Esophagus muscularis mucosa (tissue), 4 donors: ENCODE measurements around the gene PSORS1C1.

Experiments
- CTCF ChIP-seq, 3 experiments: fragments of 200-600 bp in 2 of 3; fragments of 450-650 bp in 1 of 3; sonication (generic) in 2 of 3; IDR thresholded peaks; one replicate each; pipeline ENCODE4 v1.5.1; 2017 to 2019; ENCODE audit warnings: antibody characterized with exemption in 3 of 3, mild to moderate bottlenecking in 2 of 3, moderate library complexity in 1 of 3
- EP300 ChIP-seq: sonication (generic); formaldehyde crosslinking; IDR thresholded peaks from one replicate; pipeline ENCODE4 v1.6.1; 2017; ENCODE audit warnings: antibody characterized with exemption
- POLR2A ChIP-seq: fragments of 450-650 bp; IDR thresholded peaks from one replicate; pipeline ENCODE4 v1.6.1; 2017; ENCODE audit warnings: antibody characterized with exemption, moderate library complexity, mild to moderate bottlenecking, low read depth

- TF ChIP-seq CTCF (IDR thresholded peaks at IDR 0.05) (peak in 1 of 3 experiments; percentile 35), POLR2A (no peak), EP300 (no peak)
Measured at GRCh38 chr6:31158140-31158862, 43.7 kb downstream of the PSORS1C1 start, which contains the start of gene TCF19.
